Measurements from ENCODE around the gene MRPL10.
A peak's percentile ranks its signal among the peaks of the same experiment; 100 is the strongest.

The MRPL10 gene

GRCh38 chr17:47831003-47831933, at the start of gene MRPL10, which contains the start of gene LRRC46:
TSS of gene MRPL10 (minus strand) at chr17:47831541. CDS start at chr17:47831511, 30 bp downstream.
TSS of gene LRRC46 (plus strand) at chr17:47831670. CDS start at chr17:47831990, 320 bp downstream.
- peak within 1 kb of the TSS; percentile 97 for H3K4me3 ChIP-seq (ENCODE audit: low read length)
- H3K4me1 ChIP-seq (ENCODE audit: control insufficient read depth, low read depth, low read length) = no peaks in the 10 kb centered on the region
- H3K36me3 ChIP-seq (ENCODE audit: control insufficient read depth, low read depth, low read length) = peaks cover 22% of the 10 kb centered on the region
- peak within 1 kb of the TSS; percentile 52 for H3K27ac ChIP-seq (ENCODE audit: low read length)
- no peaks in the 10 kb centered on the region for H3K9me3 ChIP-seq (ENCODE audit: control insufficient read depth, low read depth, low read length)
- H3K27me3 ChIP-seq (ENCODE audit: control insufficient read depth, insufficient read depth, low read length) = no peaks in the 10 kb centered on the region
- peak within 1 kb of the TSS; percentile 87 for H3K9ac ChIP-seq (ENCODE audit: low read length)

- Histone ChIP-seq H3K9ac (ENCODE audit: low read length) (no peak overlapping the region), H3K4me1 (ENCODE audit: control insufficient read depth, low read depth, low read length) (peaks cover 15% of the 10 kb centered on the region), H3K9me3 (ENCODE audit: control insufficient read depth, low read depth, low read length) (no peaks in the 10 kb centered on the region), H3K36me3 (ENCODE audit: control insufficient read depth, low read depth, low read length) (no peaks in the 10 kb centered on the region), H3K27me3 (ENCODE audit: control insufficient read depth, insufficient read depth, low read length) (peaks cover 4% of the 10 kb centered on the region), H3K27ac (ENCODE audit: low read length) (no peak overlapping the region), H3K4me3 (ENCODE audit: low read length) (no peak overlapping the region)
Measured at GRCh38 chr17:47879776-47880454, 48.6 kb upstream of the MRPL10 start.

- Histone ChIP-seq H3K27me3 (ENCODE audit: control insufficient read depth, insufficient read depth, low read length) (peaks cover 4% of the 10 kb centered on the region), H3K4me3 (ENCODE audit: low read length) (no peak overlapping the region), H3K4me1 (ENCODE audit: control insufficient read depth, low read depth, low read length) (peaks cover 18% of the 10 kb centered on the region), H3K9ac (ENCODE audit: low read length) (no peak overlapping the region), H3K27ac (ENCODE audit: low read length) (no peak overlapping the region), H3K36me3 (ENCODE audit: control insufficient read depth, low read depth, low read length) (no peaks in the 10 kb centered on the region), H3K9me3 (ENCODE audit: control insufficient read depth, low read depth, low read length) (no peaks in the 10 kb centered on the region)
Measured at GRCh38 chr17:47879028-47879585, 47.8 kb upstream of the MRPL10 start.

- Histone ChIP-seq H3K27ac (ENCODE audit: low read length) (no peak overlapping the region), H3K4me1 (ENCODE audit: control insufficient read depth, low read depth, low read length) (peaks cover 19% of the 10 kb centered on the region), H3K27me3 (ENCODE audit: control insufficient read depth, insufficient read depth, low read length) (peaks cover 4% of the 10 kb centered on the region), H3K4me3 (ENCODE audit: low read length) (no peak overlapping the region), H3K9me3 (ENCODE audit: control insufficient read depth, low read depth, low read length) (no peaks in the 10 kb centered on the region), H3K9ac (ENCODE audit: low read length) (no peak overlapping the region), H3K36me3 (ENCODE audit: control insufficient read depth, low read depth, low read length) (no peaks in the 10 kb centered on the region)
Measured at GRCh38 chr17:47878203-47879027, 47.1 kb upstream of the MRPL10 start.

- no peak overlapping the region for H3K9ac ChIP-seq (ENCODE audit: low read length)
- H3K36me3 ChIP-seq (ENCODE audit: control insufficient read depth, low read depth, low read length) = no peaks in the 10 kb centered on the region
- H3K9me3 ChIP-seq (ENCODE audit: control insufficient read depth, low read depth, low read length) = no peaks in the 10 kb centered on the region
- peaks cover 4% of the 10 kb centered on the region for H3K27me3 ChIP-seq (ENCODE audit: control insufficient read depth, insufficient read depth, low read length)
- no peak overlapping the region for H3K4me3 ChIP-seq (ENCODE audit: low read length)
- H3K27ac ChIP-seq (ENCODE audit: low read length) = no peak overlapping the region
- H3K4me1 ChIP-seq (ENCODE audit: control insufficient read depth, low read depth, low read length) = peaks cover 28% of the 10 kb centered on the region
Measured at GRCh38 chr17:47877368-47878034, 46.2 kb upstream of the MRPL10 start.

- peaks cover 22% of the 10 kb centered on the region for H3K27me3 ChIP-seq (ENCODE audit: control insufficient read depth, insufficient read depth, low read length)
- H3K36me3 ChIP-seq (ENCODE audit: control insufficient read depth, low read depth, low read length) = no peaks in the 10 kb centered on the region
- H3K4me3 ChIP-seq (ENCODE audit: low read length) = no peak overlapping the region
- no peak overlapping the region for H3K27ac ChIP-seq (ENCODE audit: low read length)
- peaks cover 37% of the 10 kb centered on the region for H3K4me1 ChIP-seq (ENCODE audit: control insufficient read depth, low read depth, low read length)
- H3K9me3 ChIP-seq (ENCODE audit: control insufficient read depth, low read depth, low read length) = no peaks in the 10 kb centered on the region
- H3K9ac ChIP-seq (ENCODE audit: low read length) = no peak overlapping the region
Measured at GRCh38 chr17:47875011-47875985, 44.0 kb upstream of the MRPL10 start.

GRCh38 chr17:47873200-47874090, 42.1 kb upstream of the MRPL10 start:
- H3K27ac ChIP-seq (ENCODE audit: low read length) = no peak overlapping the region
- peaks cover 32% of the 10 kb centered on the region for H3K27me3 ChIP-seq (ENCODE audit: control insufficient read depth, insufficient read depth, low read length)
- no peaks in the 10 kb centered on the region for H3K36me3 ChIP-seq (ENCODE audit: control insufficient read depth, low read depth, low read length)
- peaks cover 47% of the 10 kb centered on the region for H3K4me1 ChIP-seq (ENCODE audit: control insufficient read depth, low read depth, low read length)
- peak overlapping the region; percentile 51 for H3K4me3 ChIP-seq (ENCODE audit: low read length)
- no peak overlapping the region for H3K9ac ChIP-seq (ENCODE audit: low read length)
- H3K9me3 ChIP-seq (ENCODE audit: control insufficient read depth, low read depth, low read length) = no peaks in the 10 kb centered on the region

- Histone ChIP-seq H3K4me1 (ENCODE audit: control insufficient read depth, low read depth, low read length) (peaks cover 42% of the 10 kb centered on the region), H3K27me3 (ENCODE audit: control insufficient read depth, insufficient read depth, low read length) (peaks cover 29% of the 10 kb centered on the region), H3K4me3 (ENCODE audit: low read length) (peak overlapping the region; percentile 51), H3K9me3 (ENCODE audit: control insufficient read depth, low read depth, low read length) (no peaks in the 10 kb centered on the region), H3K27ac (ENCODE audit: low read length) (no peak overlapping the region), H3K9ac (ENCODE audit: low read length) (no peak overlapping the region), H3K36me3 (ENCODE audit: control insufficient read depth, low read depth, low read length) (no peaks in the 10 kb centered on the region)
Measured at GRCh38 chr17:47872651-47873161, 41.4 kb upstream of the MRPL10 start.

- Histone ChIP-seq H3K4me1 (ENCODE audit: control insufficient read depth, low read depth, low read length) (peaks cover 42% of the 10 kb centered on the region), H3K27me3 (ENCODE audit: control insufficient read depth, insufficient read depth, low read length) (peaks cover 29% of the 10 kb centered on the region), H3K9ac (ENCODE audit: low read length) (no peak overlapping the region), H3K27ac (ENCODE audit: low read length) (no peak overlapping the region), H3K4me3 (ENCODE audit: low read length) (peak overlapping the region; percentile 51), H3K36me3 (ENCODE audit: control insufficient read depth, low read depth, low read length) (no peaks in the 10 kb centered on the region), H3K9me3 (ENCODE audit: control insufficient read depth, low read depth, low read length) (no peaks in the 10 kb centered on the region)
Measured at GRCh38 chr17:47872019-47872650, 40.8 kb upstream of the MRPL10 start.

All from iPS-18a (cell line).